Muscle of arm (tissue), 12 donors: ENCODE data around the gene ETS1. TPM values are rescaled to one million over a fixed set of nuclear protein-coding genes. Genes with fewer than 3 reads are reported as not detected.

Experiments used
- DNase-seq: peaks from one replicate; pipeline ENCODE4 v3.0.0-alpha.2; 2013
- polyA plus RNA-seq, 12 donors: library from polyadenylated mRNA; unstranded; fragments of 120-200 nt; gene quantifications; one replicate each; pipeline ENCODE4 v1.2.1, GENCODE V29; 2013; ENCODE audit not compliant: insufficient read length in 12 of 12

Gene ETS1
- polyA plus RNA-seq, 12 donors = 51.1 to 122 (median 63.2) TPM

DNA sequence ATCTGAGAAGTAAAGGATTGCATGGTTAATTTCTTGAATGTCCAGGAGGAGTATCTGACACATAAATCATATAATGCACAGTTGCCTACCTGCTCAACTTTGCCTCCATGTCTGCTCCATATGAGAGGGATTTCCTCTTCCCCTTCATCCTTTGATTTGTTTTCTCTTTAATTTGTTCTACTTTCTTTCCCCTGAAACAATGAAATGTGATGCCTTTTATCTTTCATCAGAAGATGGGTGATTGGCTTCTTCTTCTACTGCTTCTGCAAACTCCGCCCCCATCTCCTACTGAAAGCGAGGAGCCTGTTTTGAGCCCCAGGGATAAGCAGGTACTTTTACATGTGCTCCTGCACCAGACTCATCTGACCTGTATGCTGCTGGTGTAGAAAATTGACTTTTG lies 9.9 kb upstream of the ETS1 start:
- DNase-seq = no peak

DNA sequence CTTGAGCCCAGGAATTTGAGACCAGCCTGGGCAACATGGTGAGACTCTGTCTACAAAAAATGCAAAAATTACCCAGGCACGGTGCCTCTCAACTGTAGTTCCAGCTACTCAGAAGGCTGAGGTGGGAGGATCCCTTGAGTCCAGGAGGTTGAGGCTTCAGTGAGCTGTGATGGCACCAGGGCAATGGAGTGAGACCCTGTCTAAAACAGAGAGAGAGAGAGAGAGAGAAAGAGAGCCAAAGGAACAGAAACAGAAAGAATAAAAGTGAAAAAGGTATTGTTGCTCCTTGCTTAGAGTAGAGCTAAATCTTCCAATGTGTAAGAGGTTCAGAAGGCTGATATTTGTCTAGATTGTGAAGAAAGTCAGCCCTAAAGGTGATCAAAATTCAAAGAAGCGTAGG lies 8.9 kb upstream of the ETS1 start:
- no peak for DNase-seq

GRCh38 chr11:128595775-128596174 lies 8.4 kb upstream of the ETS1 start:
- no peak for DNase-seq

- DNase-seq = no peak
These were observed 7.9 kb upstream of the ETS1 start for GRCh38 chr11:128595221-128595620.

GRCh38 chr11:128594226-128594625 lies 6.9 kb upstream of the ETS1 start:
- DNase-seq = no peak

DNA sequence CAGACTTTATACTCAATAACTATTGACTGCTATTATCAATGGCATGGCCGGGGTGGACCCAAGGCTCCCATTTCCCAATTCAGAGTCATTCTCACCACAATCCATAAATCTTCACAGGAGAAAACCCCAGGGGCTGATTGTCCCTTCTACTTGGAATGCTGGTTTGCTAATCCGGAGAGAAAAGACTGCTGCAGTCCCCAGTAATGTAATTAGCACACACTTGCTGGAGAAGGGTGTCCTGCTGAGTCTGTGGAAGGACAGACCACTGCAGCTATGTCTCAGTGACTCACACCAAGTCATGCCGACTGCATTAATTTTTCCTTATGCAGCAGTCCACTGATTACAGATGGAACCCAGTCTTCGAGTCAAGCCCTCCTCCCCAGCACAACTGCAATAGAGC lies 5.9 kb upstream of the ETS1 start:
- no peak for DNase-seq

- DNase-seq = no peak
These were observed 5.1 kb upstream of the ETS1 start for GRCh38 chr11:128592454-128592853.

DNA sequence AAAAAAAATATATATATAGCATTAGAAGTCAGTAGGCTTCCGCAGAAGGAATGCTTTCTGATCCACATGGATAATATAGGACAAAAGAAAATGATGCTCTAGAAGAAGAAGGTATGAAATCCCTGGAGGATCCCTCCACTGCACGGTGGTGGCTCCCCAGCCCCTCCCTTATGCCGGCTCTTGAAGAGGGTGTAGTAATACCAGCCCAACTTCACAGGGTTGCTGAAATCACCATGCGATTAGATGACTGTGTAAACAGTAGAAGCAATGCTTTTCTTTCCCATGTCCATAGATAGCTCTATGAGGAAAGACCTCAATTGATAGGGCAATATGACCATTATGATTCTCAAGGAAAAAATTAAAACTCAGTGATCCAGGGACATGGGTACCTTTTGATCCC lies 3.2 kb upstream of the ETS1 start:
- no peak for DNase-seq

DNA sequence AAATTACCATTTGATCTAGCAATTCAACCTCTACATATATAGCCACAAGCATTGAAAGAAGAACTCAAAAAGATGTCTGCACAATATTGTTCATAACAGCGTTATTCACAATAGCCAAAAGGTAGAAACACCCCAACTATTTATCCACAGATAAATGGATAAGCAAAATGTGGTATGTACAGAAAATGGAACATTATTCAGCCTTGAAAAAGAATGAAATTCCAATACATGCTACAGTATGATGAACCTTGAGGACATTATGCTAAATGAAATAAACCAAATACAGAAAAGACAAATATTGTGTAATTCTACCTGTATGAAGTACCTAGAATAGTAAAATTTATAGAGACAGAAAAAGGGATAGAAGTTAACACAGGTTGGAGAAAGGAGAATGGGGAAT lies 2.6 kb upstream of the ETS1 start:
- no peak for DNase-seq

GRCh38 chr11:128588093-128588492 lies 735 bp upstream of the ETS1 start:
- DNase-seq = no peak

DNA sequence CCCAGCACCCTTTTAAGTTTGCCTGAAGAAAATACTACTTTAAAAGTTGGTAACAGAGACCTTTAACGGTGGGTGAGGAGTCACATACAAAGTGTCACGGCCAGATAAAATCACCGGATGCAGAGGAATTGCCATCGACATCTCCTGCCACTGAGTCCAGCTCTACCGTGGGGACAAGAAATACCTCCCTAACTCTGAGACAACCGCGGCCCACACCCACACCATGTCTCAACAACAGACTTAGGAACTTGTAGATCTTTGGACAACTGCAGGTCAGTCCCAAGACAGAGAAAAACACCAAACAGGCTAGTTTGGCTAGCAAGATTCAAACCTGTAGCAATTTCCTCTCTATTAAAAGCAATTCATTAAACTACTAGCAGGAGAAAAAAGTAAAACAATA lies 669 bp downstream of the ETS1 start:
- no peak for DNase-seq

DNA sequence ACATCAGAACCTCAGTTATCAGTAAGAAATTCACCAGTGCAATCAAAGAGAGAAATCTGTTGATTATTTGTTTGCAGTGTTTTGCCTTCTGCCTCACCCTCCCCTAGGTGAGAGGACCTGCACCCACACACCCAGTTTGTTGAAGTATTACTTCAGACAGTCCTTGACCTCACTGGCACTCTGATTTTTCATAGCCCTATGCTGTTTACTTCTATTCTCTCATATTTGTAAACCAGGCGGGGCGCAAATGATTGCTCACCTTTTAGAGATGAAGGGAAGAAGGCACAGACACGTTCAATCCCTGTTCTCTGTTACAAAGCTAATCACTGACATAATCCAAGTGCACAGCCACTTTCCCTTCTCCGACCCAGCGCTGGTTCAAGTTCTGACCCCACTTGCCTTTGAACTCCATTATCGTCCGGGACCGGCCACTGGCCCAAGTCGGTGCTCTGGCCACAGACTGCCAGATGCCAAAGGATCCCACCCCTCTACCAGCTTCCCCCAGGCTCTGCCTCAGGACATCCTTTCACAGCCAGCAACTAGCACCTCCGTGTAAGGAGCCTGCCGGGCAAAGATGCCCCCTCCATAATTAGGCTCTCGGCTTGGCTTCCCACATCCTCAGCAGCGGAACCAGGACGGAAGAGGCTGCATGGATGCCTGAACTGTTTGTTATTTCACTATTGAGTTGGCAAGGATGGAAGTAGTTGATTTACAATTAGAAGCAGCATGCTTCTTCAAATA lies 1.7 kb downstream of the ETS1 start:
- no peak for DNase-seq

DNA sequence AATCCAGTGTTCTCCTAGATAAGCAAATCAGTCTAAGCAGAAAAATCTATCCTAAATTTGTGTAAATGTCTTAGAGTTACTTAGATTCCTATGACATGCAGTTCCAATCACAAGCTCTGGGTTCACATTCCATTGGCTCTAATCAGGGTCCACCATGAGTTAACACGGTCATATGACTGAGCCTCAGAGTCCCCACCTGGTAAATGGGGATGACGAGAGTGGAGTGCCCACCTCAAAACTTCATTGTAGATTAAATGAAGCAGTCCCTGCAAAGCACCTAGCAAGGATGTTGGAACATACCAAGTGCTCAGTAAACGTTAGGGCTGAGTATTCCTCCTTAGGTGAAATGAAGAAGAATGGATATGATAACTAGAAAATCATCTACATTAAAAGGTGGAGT lies 3.1 kb downstream of the ETS1 start:
- DNase-seq = no peak

- DNase-seq = no peak
These were observed 4.6 kb downstream of the ETS1 start for GRCh38 chr11:128582496-128583366.

DNA sequence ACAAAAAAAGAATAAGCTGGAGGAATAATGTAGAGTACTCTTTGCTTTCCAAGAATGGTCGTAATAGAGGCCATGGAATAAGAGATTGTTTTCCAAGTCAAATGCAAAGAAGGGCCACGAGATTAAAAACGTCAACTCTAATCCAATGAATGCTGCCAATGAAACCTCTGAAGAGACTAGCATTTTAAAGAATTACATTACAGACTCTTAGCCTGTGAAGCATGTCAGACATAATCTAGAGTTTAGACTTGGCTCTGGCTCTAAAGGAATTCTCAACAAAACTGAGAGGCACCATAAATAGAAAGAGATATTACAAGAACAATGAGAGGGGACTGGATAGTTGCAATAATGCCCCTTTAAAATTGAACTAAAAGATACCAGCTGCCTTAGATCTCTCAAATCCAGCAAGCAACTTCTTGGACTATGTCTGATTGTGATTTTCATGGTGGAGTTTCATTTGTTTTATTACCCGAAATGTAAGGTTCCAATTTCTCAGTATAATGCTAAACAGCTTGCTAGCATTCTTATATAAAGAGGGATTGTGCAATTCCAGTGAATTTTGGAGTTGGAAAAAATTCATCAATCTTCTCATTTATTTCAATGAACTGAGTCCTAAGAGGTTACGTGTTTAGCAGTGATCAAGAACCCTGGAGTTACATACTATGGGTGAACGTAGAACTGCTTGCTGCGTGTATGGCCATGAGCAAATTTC lies 5.6 kb downstream of the ETS1 start:
- DNase-seq = no peak

DNA sequence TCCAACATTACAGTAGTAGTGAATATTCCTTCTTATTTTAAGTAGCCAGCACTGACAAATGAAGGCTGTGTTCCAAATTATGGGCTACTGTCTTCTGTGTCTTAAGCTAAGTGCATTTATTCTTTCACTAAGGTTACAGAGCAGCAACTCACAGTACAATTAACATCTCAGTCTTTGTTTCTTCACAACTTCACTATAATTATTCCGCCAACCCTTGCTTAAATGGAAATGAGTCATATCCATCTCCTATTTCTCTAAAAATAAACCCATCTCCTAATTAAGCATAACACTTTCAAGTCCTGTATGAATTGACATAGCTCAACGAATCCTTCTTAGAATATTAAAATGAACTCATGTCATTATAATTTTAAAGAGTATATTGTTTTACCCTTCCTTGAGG lies 6.7 kb downstream of the ETS1 start:
- no peak for DNase-seq

- no peak for DNase-seq
These were observed 7.4 kb downstream of the ETS1 start for GRCh38 chr11:128579798-128580504.

DNA sequence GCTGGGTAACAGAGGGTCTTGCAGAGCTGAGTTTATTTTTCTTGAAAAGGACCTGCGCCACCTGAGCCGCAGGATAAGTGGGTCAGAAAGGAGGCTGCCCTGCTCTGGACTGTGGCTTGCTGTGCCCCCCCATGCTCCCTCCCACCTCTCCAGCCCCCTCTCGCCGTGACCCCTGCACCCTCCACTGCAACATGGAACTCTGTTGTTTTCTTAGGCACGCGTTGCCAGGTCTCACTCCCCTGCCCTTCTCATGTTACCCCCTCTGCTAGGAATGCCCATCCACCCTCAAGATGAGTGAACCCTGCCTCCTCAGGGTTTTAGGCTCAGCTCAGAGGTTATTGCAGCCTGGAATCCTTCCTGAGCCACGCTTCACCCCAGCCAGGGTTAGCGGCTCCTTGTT lies 10.8 kb downstream of the ETS1 start:
- DNase-seq = no peak

DNA sequence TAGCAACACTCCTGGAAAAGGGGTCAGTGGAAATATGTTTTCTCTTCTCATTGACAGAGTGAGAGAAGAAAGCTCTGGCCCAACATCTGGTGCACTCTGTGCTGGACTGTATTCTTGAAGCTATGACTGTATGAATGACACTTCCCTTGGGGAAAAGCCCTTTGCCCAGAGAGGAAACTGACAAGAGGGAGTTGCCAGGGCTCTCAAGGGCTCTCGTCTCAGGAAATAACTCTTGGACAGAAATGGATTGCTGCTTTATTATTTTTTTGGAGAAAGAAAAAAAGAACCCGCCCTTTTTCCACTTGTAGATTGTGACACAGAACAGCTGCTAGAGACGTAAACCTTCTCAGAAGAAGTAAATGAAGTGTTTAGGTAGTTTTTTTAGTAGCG lies 11.4 kb downstream of the ETS1 start:
- peak; percentile 39 for DNase-seq

GRCh38 chr11:128575174-128575960 lies 12.0 kb downstream of the ETS1 start:
- DNase-seq = no peak

GRCh38 chr11:128574576-128575011 lies 12.8 kb downstream of the ETS1 start:
- no peak for DNase-seq
